ENCODE results near the gene FRMD3. TPM values are rescaled to one million over a fixed set of nuclear protein-coding genes. Genes with fewer than 3 reads are reported as not detected.

FRMD3 gene
- total RNA-seq, 1 experiment from 2014 or later: 1.4 TPM

GRCh38 chr9:83440641-83441040, 97.6 kb downstream of the FRMD3 start:
- Mint-ChIP-seq H3K27ac (no peak overlapping the region), H3K27me3 (ENCODE audit: low read depth) (no peaks in the 10 kb centered on the region), H3K4me1 (no peaks in the 10 kb centered on the region), H3K4me3 (no peak overlapping the region), H3K36me3 (no peaks in the 10 kb centered on the region), H3K9me3 (peaks cover 5% of the 10 kb centered on the region; the same call in 1 of the 2 replicates)
- CTCF ChIA-PET: interaction anchor here (1.4 kb wide), 1 partner anchor 104 kb away, joined by 3 read pairs; no protein-coding TSS in a partner anchor
- no peak for DNase-seq (ENCODE audit: low spot score)
- POLR2A ChIA-PET: no interaction called here
- TF ChIP-seq KAT7 (CRISPR knock-in tag; IDR thresholded peaks at IDR 0.05; ENCODE audit: borderline replicate concordance) (no peak), ESRRA (CRISPR knock-in tag; IDR thresholded peaks at IDR 0.05; ENCODE audit: borderline replicate concordance) (no peak), TEAD4 (CRISPR knock-in tag; IDR thresholded peaks at IDR 0.05) (no peak), EMX1 (CRISPR knock-in tag; IDR thresholded peaks at IDR 0.05) (no peak), CBFB (CRISPR knock-in tag; IDR thresholded peaks at IDR 0.05; ENCODE audit: low read depth) (no peak), NR2C2 (CRISPR knock-in tag; IDR thresholded peaks at IDR 0.05) (no peak), ATF2 (CRISPR knock-in tag; IDR thresholded peaks at IDR 0.05; ENCODE audit: borderline replicate concordance, low read depth) (no peak), MXD4 (CRISPR knock-in tag; IDR thresholded peaks at IDR 0.05; ENCODE audit: borderline replicate concordance) (no peak), NR3C1 (CRISPR knock-in tag; conservative IDR thresholded peaks at IDR 0.05; ENCODE audit: low read depth) (no peak), ZNF396 (CRISPR knock-in tag; IDR thresholded peaks at IDR 0.05; ENCODE audit: borderline replicate concordance) (no peak), ZNF263 (CRISPR knock-in tag; IDR thresholded peaks at IDR 0.05; ENCODE audit: low read depth) (no peak), TCF7 (CRISPR knock-in tag; IDR thresholded peaks at IDR 0.05; ENCODE audit: low read depth) (no peak), FOXP1 (CRISPR knock-in tag; IDR thresholded peaks at IDR 0.05; ENCODE audit: borderline replicate concordance) (no peak), OVOL2 (CRISPR knock-in tag; IDR thresholded peaks at IDR 0.05; ENCODE audit: borderline replicate concordance) (no peak), FOXK1 (CRISPR knock-in tag; IDR thresholded peaks at IDR 0.05) (no peak)
- TF ChIP-seq, protein P1, sequence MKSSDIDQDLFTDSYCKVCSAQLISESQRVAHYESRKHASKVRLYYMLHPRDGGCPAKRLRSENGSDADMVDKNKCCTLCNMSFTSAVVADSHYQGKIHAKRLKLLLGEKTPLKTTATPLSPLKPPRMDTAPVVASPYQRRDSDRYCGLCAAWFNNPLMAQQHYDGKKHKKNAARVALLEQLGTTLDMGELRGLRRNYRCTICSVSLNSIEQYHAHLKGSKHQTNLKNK (CRISPR knock-in tag; IDR thresholded peaks at IDR 0.05): no peak
- TF ChIP-seq, protein P2, sequence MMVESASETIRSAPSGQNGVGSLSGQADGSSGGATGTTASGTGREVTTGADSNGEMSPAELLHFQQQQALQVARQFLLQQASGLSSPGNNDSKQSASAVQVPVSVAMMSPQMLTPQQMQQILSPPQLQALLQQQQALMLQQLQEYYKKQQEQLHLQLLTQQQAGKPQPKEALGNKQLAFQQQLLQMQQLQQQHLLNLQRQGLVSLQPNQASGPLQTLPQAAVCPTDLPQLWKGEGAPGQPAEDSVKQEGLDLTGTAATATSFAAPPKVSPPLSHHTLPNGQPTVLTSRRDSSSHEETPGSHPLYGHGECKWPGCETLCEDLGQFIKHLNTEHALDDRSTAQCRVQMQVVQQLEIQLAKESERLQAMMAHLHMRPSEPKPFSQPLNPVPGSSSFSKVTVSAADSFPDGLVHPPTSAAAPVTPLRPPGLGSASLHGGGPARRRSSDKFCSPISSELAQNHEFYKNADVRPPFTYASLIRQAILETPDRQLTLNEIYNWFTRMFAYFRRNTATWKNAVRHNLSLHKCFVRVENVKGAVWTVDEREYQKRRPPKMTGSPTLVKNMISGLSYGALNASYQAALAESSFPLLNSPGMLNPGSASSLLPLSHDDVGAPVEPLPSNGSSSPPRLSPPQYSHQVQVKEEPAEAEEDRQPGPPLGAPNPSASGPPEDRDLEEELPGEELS (CRISPR knock-in tag; IDR thresholded peaks at IDR 0.05): no peak
- TF ChIP-seq, protein P3, sequence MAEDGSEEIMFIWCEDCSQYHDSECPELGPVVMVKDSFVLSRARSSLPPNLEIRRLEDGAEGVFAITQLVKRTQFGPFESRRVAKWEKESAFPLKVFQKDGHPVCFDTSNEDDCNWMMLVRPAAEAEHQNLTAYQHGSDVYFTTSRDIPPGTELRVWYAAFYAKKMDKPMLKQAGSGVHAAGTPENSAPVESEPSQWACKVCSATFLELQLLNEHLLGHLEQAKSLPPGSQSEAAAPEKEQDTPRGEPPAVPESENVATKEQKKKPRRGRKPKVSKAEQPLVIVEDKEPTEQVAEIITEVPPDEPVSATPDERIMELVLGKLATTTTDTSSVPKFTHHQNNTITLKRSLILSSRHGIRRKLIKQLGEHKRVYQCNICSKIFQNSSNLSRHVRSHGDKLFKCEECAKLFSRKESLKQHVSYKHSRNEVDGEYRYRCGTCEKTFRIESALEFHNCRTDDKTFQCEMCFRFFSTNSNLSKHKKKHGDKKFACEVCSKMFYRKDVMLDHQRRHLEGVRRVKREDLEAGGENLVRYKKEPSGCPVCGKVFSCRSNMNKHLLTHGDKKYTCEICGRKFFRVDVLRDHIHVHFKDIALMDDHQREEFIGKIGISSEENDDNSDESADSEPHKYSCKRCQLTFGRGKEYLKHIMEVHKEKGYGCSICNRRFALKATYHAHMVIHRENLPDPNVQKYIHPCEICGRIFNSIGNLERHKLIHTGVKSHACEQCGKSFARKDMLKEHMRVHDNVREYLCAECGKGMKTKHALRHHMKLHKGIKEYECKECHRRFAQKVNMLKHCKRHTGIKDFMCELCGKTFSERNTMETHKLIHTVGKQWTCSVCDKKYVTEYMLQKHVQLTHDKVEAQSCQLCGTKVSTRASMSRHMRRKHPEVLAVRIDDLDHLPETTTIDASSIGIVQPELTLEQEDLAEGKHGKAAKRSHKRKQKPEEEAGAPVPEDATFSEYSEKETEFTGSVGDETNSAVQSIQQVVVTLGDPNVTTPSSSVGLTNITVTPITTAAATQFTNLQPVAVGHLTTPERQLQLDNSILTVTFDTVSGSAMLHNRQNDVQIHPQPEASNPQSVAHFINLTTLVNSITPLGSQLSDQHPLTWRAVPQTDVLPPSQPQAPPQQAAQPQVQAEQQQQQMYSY (CRISPR knock-in tag; IDR thresholded peaks at IDR 0.05): no peak
- TF ChIP-seq, protein P4, sequence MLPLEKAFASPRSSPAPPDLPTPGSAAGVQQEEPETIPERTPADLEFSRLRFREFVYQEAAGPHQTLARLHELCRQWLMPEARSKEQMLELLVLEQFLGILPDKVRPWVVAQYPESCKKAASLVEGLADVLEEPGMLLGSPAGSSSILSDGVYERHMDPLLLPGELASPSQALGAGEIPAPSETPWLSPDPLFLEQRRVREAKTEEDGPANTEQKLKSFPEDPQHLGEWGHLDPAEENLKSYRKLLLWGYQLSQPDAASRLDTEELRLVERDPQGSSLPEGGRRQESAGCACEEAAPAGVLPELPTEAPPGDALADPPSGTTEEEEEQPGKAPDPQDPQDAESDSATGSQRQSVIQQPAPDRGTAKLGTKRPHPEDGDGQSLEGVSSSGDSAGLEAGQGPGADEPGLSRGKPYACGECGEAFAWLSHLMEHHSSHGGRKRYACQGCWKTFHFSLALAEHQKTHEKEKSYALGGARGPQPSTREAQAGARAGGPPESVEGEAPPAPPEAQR (CRISPR knock-in tag; IDR thresholded peaks at IDR 0.05): no peak
- no peak for ATAC-seq

Data from WTC11 (cell line).